ENCODE measurements around the gene OSBPL10. TPM values are rescaled to one million over a fixed set of nuclear protein-coding genes. Genes with fewer than 3 reads are reported as not detected.

The OSBPL10 gene
- total RNA-seq, 2 experiments from 2014 or later = 65.7 to 170 TPM

- Histone ChIP-seq H3K36me3 (ENCODE audit: insufficient read depth, low read length) (peaks cover 57% of the 10 kb centered on the region), H3K4me1 (ENCODE audit: insufficient read depth, low read length, poor library complexity, severe bottlenecking) (peaks cover 87% of the 10 kb centered on the region), H3K27ac (ENCODE audit: low read depth, low read length, poor library complexity, severe bottlenecking) (peak overlapping the region; percentile 100), H2AFZ (ENCODE audit: low read length) (no peak overlapping the region), H3K4me3 (ENCODE audit: low read depth, low read length, poor library complexity, severe bottlenecking) (peak overlapping the region; percentile 57), H3K9me3 (ENCODE audit: low read length) (peaks cover 41% of the 10 kb centered on the region), H3K4me2 (ENCODE audit: low read length) (peak overlapping the region; percentile 88), H3K9me2 (ENCODE audit: insufficient read depth, low read length) (no peaks in the 10 kb centered on the region), H3K79me2 (ENCODE audit: insufficient read depth, low read depth, low read length) (peaks cover 84% of the 10 kb centered on the region), H4K20me1 (ENCODE audit: insufficient read depth, low read length) (no peaks in the 10 kb centered on the region)
- BruUV-seq (replicated peaks) = no TSS peak
- intact Hi-C loops (cut with micrococcal nuclease; ENCODE audit: unreplicated experiment) = loop anchor here (1.0 to 10.0 kb wide), 7 partner anchors 22 to 1307 kb away; partner anchors contain the start of gene STT3B
- peak; percentile 99 for DNase-seq (ENCODE audit: low spot score)
- CTCF ChIA-PET (ENCODE audit: unreplicated experiment) = interaction anchor here (1.3 to 1.4 kb wide), 2 partner anchors 9 to 15 kb away, joined by 4 to 5 read pairs; no protein-coding TSS in a partner anchor
- TF ChIP-seq EZH2phosphoT487 (IDR thresholded peaks at IDR 0.05; ENCODE audit: borderline replicate concordance, low read depth, low read length) (no peak), CTCF (conservative IDR thresholded peaks at IDR 0.05; ENCODE audit: low read length) (no peak)
- POLR2A ChIA-PET = interaction anchor here (0.8 to 3.8 kb wide), 22 partner anchors 8 to 94 kb away, joined by 3 to 37 read pairs (median 8); no protein-coding TSS in a partner anchor
Observed at GRCh38 chr3:31952205-31952604, 28.9 kb downstream of the OSBPL10 start.

- ChIA-PET CTCF (ENCODE audit: unreplicated experiment) (no interaction called here), POLR2A (interaction anchor here (1.4 to 11.9 kb wide), 9 partner anchors 10 to 38 kb away, joined by 4 to 141 read pairs (median 10); no protein-coding TSS in a partner anchor)
- Histone ChIP-seq H2AFZ (ENCODE audit: low read length) (no peak overlapping the region; the same call in 1 of the 2 replicates), H3K9me2 (ENCODE audit: insufficient read depth, low read length) (no peaks in the 10 kb centered on the region), H3K79me2 (ENCODE audit: insufficient read depth, low read depth, low read length) (peaks cover 85% of the 10 kb centered on the region), H3K27ac (ENCODE audit: low read depth, low read length, poor library complexity, severe bottlenecking) (peak overlapping the region; percentile 100), H3K4me3 (ENCODE audit: low read depth, low read length, poor library complexity, severe bottlenecking) (peak overlapping the region; percentile 57), H3K4me1 (ENCODE audit: insufficient read depth, low read length, poor library complexity, severe bottlenecking) (peaks cover 98% of the 10 kb centered on the region), H3K36me3 (ENCODE audit: insufficient read depth, low read length) (peaks cover 27% of the 10 kb centered on the region), H3K4me2 (ENCODE audit: low read length) (peak overlapping the region; percentile 80), H4K20me1 (ENCODE audit: insufficient read depth, low read length) (no peaks in the 10 kb centered on the region), H3K9me3 (ENCODE audit: low read length) (peaks cover 18% of the 10 kb centered on the region)
- BruUV-seq (replicated peaks) = no TSS peak
- DNase-seq (ENCODE audit: low spot score) = peak; percentile 60
- intact Hi-C loops (cut with micrococcal nuclease; ENCODE audit: unreplicated experiment) = loop anchor here (10.0 kb wide), 1 partner anchor 1343 kb away; the partner anchor contains the start of gene TGFBR2
- TF ChIP-seq CTCF (conservative IDR thresholded peaks at IDR 0.05; ENCODE audit: low read length) = no peak
- TF ChIP-seq EZH2phosphoT487 (IDR thresholded peaks at IDR 0.05; ENCODE audit: borderline replicate concordance, low read depth, low read length) = no peak
Observed at GRCh38 chr3:31948280-31948679, 32.8 kb downstream of the OSBPL10 start.

- peaks cover 23% of the 10 kb centered on the region for H3K9me3 ChIP-seq (ENCODE audit: low read length)
- H4K20me1 ChIP-seq (ENCODE audit: insufficient read depth, low read length) = no peaks in the 10 kb centered on the region
- CTCF ChIA-PET (ENCODE audit: unreplicated experiment) = interaction anchor here (0.6 to 1.6 kb wide), 3 partner anchors 21 to 130 kb away, joined by 3 to 4 read pairs (median 4); no protein-coding TSS in a partner anchor
- peak overlapping the region; percentile 57 for H3K4me3 ChIP-seq (ENCODE audit: low read depth, low read length, poor library complexity, severe bottlenecking)
- H3K27ac ChIP-seq (ENCODE audit: low read depth, low read length, poor library complexity, severe bottlenecking) = peak overlapping the region; percentile 100
- peaks cover 33% of the 10 kb centered on the region for H3K36me3 ChIP-seq (ENCODE audit: insufficient read depth, low read length)
- no peak overlapping the region; the same call in 1 of the 2 replicates for H2AFZ ChIP-seq (ENCODE audit: low read length)
- intact Hi-C loops (cut with micrococcal nuclease; ENCODE audit: unreplicated experiment) = loop anchor here (10.0 kb wide), 1 partner anchor 1343 kb away; the partner anchor contains the start of gene TGFBR2
- POLR2A ChIA-PET = interaction anchor here (1.2 to 11.9 kb wide), 14 partner anchors 10 to 1329 kb away, joined by 3 to 141 read pairs (median 8); no protein-coding TSS in a partner anchor
- DNase-seq (ENCODE audit: low spot score) = peak; percentile 61
- H3K9me2 ChIP-seq (ENCODE audit: insufficient read depth, low read length) = no peaks in the 10 kb centered on the region
- peaks cover 98% of the 10 kb centered on the region for H3K4me1 ChIP-seq (ENCODE audit: insufficient read depth, low read length, poor library complexity, severe bottlenecking)
- H3K4me2 ChIP-seq (ENCODE audit: low read length) = peak overlapping the region; percentile 80
- TF ChIP-seq CTCF (conservative IDR thresholded peaks at IDR 0.05; ENCODE audit: low read length) (no peak), EZH2phosphoT487 (IDR thresholded peaks at IDR 0.05; ENCODE audit: borderline replicate concordance, low read depth, low read length) (no peak)
- H3K79me2 ChIP-seq (ENCODE audit: insufficient read depth, low read depth, low read length) = peaks cover 91% of the 10 kb centered on the region
- BruUV-seq (replicated peaks) = no TSS peak
Observed at GRCh38 chr3:31947671-31948091, 33.4 kb downstream of the OSBPL10 start.
